Small intestine (tissue), 7 donors: ENCODE data around the gene CREB1. TPM values are rescaled to one million over a fixed set of nuclear protein-coding genes. Genes with fewer than 3 reads are reported as not detected.

ENCODE experiments used
- DNase-seq, 2 donors: peaks; one replicate each; pipeline versions ENCODE4 v3.0.0 to v3.0.0-alpha.2; 2013
- FAIRE-seq: peaks from 2 replicates; lab custom pipeline; 2012; peaks lifted over from hg19 to GRCh38; lab: Jason Lieb, UNC
- H3K27ac ChIP-seq, 3 donors: one replicate each; pipeline ENCODE4 v1.5.1; 2013; ENCODE audit warnings: low read length in 2 of 3, mild to moderate bottlenecking in 2 of 3, control low read depth in 1 of 3, inconsistent platforms in 1 of 3, low read depth in 1 of 3, moderate library complexity in 1 of 3
- H3K27me3 ChIP-seq, 3 donors: one replicate each; pipeline ENCODE4 v1.6.1; 2013; ENCODE audit warnings: low read length in 3 of 3, inconsistent platforms in 1 of 3; ENCODE audit not compliant: control insufficient read depth in 3 of 3, insufficient read depth in 3 of 3
- H3K36me3 ChIP-seq, 3 donors: one replicate each; pipeline ENCODE4 v1.6.1; 2013; ENCODE audit warnings: low read length in 3 of 3, inconsistent platforms in 1 of 3, low read depth in 1 of 3, mild to moderate bottlenecking in 1 of 3, moderate library complexity in 1 of 3; ENCODE audit not compliant: control insufficient read depth in 3 of 3, insufficient read depth in 2 of 3
- H3K4me1 ChIP-seq, 3 donors: one replicate each; pipeline ENCODE4 v1.6.1; 2013; ENCODE audit warnings: low read length in 2 of 3, inconsistent platforms in 1 of 3, low read depth in 1 of 3, mild to moderate bottlenecking in 1 of 3, moderate library complexity in 1 of 3; ENCODE audit not compliant: control insufficient read depth in 3 of 3, insufficient read depth in 2 of 3
- H3K4me3 ChIP-seq, 3 donors: one replicate each; pipeline ENCODE4 v1.5.1; 2013; ENCODE audit warnings: low read length in 3 of 3, control low read depth in 1 of 3, inconsistent platforms in 1 of 3, low read depth in 1 of 3, mild to moderate bottlenecking in 1 of 3, moderate library complexity in 1 of 3
- H3K9me3 ChIP-seq, 2 donors: one replicate each; pipeline ENCODE4 v1.6.1; 2013; ENCODE audit warnings: low read depth in 1 of 2, low read length in 1 of 2; ENCODE audit not compliant: control insufficient read depth in 2 of 2, insufficient read depth in 1 of 2
- WGBS, 3 donors: extraction: QIAGEN DNeasy Blood & Tissue Kit; methylation state at CpG; one replicate each; pipeline ENCODE4 v1.1.7; 2013; 5-methylcytosine and 5-hydroxymethylcytosine counted together
- polyA plus RNA-seq, 4 donors: library from polyadenylated mRNA; stranded (reverse) in 3 of 4; unstranded in 1 of 4; fragments of 200-250 nt in 3 of 4; fragments of 120-200 nt in 1 of 4; gene quantifications; one replicate each; pipeline versions ENCODE4 v1.2.1 to v1.2.3, GENCODE V29; 2013
- donor health status: healthy with polysubstance abuse.
- donor health status: control.
- donor health status: control.
- donor health status: Bipolar disorder and iron deficiency.
- donor health status: healthy.

CREB1 gene
- polyA plus RNA-seq, 4 donors, result 4.1 to 39.1 (median 10.6) TPM

DNA sequence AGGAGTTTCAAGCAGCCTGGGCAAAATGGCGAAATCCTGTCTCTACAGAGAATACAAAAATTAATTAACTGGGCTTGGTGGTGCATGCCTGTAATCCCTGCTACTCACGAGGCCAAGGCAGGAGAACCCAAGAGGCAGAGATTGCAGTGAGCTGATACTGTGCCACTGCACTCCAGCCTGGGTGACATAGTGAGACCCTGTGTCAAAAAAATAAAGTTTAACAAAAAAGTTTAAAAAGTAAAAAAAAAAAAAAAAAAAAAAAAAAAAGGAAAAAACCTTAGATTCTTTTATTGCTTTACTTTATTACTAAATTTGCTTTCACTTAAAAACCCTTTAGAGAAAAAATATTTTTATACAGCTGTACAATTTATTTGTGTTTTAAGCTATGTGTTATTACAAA, 10.7 kb downstream of the CREB1 start:
- 85 to 92% (median 90%) methylated on average over 2 of the region's 2 CpGs for WGBS, 3 donors

DNA sequence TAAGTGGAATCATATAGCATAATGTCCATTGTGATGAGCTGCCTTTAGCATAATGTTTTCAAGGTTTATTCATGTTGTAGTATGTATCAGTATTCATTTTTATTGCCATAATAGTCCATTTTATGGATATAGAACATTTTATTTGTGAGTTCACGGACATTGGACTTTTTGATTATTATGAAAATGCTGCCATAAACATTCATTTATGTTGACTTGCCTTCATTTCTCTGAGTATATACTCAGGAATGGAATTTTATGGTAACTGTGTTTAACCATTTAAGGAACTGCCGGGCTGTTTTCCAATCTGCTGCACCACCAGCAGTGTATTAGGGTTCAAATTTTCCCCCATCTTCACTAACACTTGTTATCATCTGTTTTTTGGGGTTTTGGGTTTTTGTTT, 12.2 kb downstream of the CREB1 start:
- Histone ChIP-seq H3K4me3 (no peak overlapping the region), H3K9me3 (no peaks in the 10 kb centered on the region), H3K36me3 (peaks cover 0 to 5% (median 0%) of the 10 kb centered on the region in 3 donors), H3K4me1 (no peaks in the 10 kb centered on the region), H3K27ac (no peak overlapping the region), H3K27me3 (no peaks in the 10 kb centered on the region)
- FAIRE-seq, result no peak
- 57 to 79% (median 74%) methylated on average over 2 of the region's 2 CpGs for whole genome bisulfite sequencing, 3 donors
- DNase-seq, result no peak

More for the DNA sequence above, 10.7 kb downstream of the CREB1 start:
- Histone ChIP-seq H3K27ac (no peak overlapping the region), H3K4me1 (no peaks in the 10 kb centered on the region), H3K4me3 (no peak overlapping the region), H3K36me3 (peaks cover 0 to 11% (median 0%) of the 10 kb centered on the region in 3 donors), H3K27me3 (no peaks in the 10 kb centered on the region), H3K9me3 (no peaks in the 10 kb centered on the region)
- DNase-seq (no peak), FAIRE-seq (no peak)

DNA sequence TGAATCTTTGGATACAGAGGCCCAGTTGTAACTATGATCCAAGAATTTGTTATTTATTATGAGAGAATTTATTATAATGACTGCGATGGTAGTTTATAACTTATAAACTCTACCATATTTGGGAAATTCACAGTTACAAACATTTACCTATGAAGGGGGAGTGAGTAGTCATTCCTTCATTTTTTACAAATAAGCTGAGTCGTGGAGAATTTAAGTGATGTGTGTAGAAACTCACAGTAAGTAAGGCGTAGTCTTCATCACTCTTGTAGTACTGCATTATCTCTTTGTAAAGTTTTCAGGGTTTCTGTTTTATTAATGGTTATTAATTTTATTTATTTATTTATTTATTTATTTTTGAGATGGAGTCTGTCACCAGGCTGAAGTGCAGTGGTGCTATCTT, 13.5 kb downstream of the CREB1 start:
- no peak overlapping the region for H3K27ac ChIP-seq
- WGBS, 3 donors, result 91 to 96% (median 93%) methylated on average over 3 of the region's 3 CpGs
- FAIRE-seq (no peak), DNase-seq (no peak)
- no peaks in the 10 kb centered on the region for H3K9me3 ChIP-seq
- H3K4me1 ChIP-seq, result no peaks in the 10 kb centered on the region
- no peak overlapping the region for H3K4me3 ChIP-seq
- H3K27me3 ChIP-seq, result no peaks in the 10 kb centered on the region
- peaks cover 0 to 6% (median 0%) of the 10 kb centered on the region in 3 donors for H3K36me3 ChIP-seq

DNA sequence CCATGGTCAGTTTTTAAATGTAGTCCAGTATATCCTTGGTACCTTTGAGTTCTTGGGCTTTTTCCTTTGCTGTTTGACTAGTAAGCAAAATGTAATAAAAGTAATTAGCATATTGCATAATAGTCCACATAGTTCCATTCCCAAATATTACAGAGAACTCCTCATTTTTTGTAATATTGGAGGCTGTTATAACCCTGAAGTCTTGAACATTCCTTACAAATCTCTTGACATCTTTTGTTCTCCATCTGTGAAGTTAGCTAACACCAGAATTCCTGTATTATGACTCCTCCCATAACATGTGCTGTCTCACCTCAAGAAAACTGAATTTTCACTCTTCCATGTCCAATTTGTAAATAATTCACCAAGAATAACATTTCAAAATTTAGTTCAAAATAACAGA, 17.1 kb downstream of the CREB1 start:
- H3K27me3 ChIP-seq, result no peaks in the 10 kb centered on the region
- no peaks in the 10 kb centered on the region for H3K9me3 ChIP-seq
- no peak overlapping the region for H3K4me3 ChIP-seq
- H3K4me1 ChIP-seq, result peaks cover 0 to 3% (median 0%) of the 10 kb centered on the region in 3 donors
- no peak overlapping the region for H3K27ac ChIP-seq
- H3K36me3 ChIP-seq, result peaks cover 0 to 6% (median 0%) of the 10 kb centered on the region in 3 donors
- FAIRE-seq (no peak), DNase-seq (no peak)

DNA sequence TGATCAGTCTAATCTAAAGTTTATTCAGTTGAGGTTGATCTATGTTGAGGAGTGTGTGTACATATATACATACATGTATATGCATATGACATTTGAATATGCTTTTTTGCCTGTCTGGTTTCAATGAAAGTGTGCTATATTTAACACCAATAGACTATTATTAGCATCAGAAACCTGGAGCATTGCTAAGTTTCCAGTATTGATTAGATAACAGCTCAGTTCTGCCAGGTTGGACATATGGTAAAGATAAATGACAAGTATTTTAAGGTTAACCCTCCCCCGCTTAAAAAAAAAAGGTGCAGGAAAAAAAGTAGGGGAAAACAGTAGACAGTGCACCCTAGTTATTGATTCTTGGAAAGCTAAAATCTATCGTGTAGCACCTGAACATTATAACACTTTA, 19.4 kb downstream of the CREB1 start:
- no peak for DNase-seq
- no peaks in the 10 kb centered on the region for H3K27me3 ChIP-seq
- 52 to 78% (median 71%) methylated on average over 2 of the region's 2 CpGs for WGBS, 3 donors
- H3K4me3 ChIP-seq, result no peak overlapping the region
- H3K27ac ChIP-seq, result no peak overlapping the region
- H3K4me1 ChIP-seq, result peaks cover 0 to 3% (median 0%) of the 10 kb centered on the region in 3 donors
- FAIRE-seq, result no peak
- no peaks in the 10 kb centered on the region for H3K9me3 ChIP-seq
- H3K36me3 ChIP-seq, result peaks cover 0 to 11% (median 0%) of the 10 kb centered on the region in 3 donors

DNA sequence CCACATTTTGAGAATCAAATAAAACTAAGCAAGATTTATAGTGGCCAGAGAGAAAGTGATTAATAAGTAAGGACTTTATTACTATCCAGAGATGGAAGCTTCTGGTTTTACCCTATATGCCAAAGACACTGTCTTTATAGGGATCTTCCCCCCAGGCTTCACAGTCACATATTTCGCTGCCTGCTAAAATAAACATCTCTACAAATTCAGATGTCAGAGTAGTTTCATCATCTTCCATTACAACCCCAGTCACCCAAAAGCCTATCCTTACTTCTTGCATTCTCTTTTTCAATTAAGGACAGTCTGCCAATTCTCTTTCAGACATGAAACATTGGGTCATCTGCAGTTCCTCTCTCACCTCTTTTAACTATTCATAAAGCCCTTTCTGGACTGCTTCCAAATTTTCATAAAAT, 28.3 kb downstream of the CREB1 start:
- FAIRE-seq (no peak), DNase-seq (no peak)
- no peak overlapping the region for H3K27ac ChIP-seq
- no peak overlapping the region for H3K4me3 ChIP-seq
- 78 to 100% (median 91%) methylated on average over 1 of the region's 1 CpG for WGBS, 3 donors
- no peaks in the 10 kb centered on the region for H3K9me3 ChIP-seq
- peaks cover 3 to 14% (median 7%) of the 10 kb centered on the region in 3 donors for H3K36me3 ChIP-seq
- no peaks in the 10 kb centered on the region for H3K27me3 ChIP-seq
- no peaks in the 10 kb centered on the region for H3K4me1 ChIP-seq

DNA sequence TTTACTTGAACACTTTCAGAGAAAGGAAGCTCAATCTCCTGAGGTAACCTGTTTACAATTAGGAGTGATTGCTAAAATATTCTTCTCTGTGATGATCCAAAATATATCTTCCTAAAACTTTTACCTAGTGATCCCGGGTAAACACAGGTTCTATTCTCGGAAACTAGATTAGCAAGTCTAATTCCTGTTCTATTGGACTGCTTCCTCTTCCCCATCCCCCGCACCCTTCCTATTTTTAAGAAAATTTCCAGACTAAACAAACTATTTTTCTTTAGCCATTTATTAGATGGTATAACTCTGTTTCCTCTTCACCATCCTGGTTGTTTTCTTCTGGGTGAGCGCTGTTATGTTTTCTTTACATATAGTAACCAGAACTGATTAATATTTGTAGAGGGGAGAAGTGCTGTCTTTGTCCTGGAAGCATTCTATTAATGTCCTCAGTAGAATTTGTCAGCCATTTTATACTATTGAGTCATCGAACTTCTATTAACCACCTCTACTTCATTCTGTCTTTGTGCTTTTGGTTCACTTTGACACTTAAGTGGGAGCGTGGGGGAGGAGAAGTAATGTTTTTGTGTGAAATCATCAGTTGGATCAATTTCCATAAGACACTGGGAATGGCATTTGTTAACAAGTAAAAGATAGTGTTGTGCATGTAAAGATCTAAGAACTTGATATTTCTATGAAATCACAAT, 31.8 kb downstream of the CREB1 start:
- peaks cover 3 to 14% (median 10%) of the 10 kb centered on the region in 3 donors for H3K36me3 ChIP-seq
- no peaks in the 10 kb centered on the region for H3K27me3 ChIP-seq
- no peak for DNase-seq
- no peaks in the 10 kb centered on the region for H3K9me3 ChIP-seq
- no peaks in the 10 kb centered on the region for H3K4me1 ChIP-seq
- H3K27ac ChIP-seq, result no peak overlapping the region
- no peak for FAIRE-seq
- 86 to 92% (median 89%) methylated on average over 6 of the region's 6 CpGs for WGBS, 3 donors
- H3K4me3 ChIP-seq, result no peak overlapping the region

DNA sequence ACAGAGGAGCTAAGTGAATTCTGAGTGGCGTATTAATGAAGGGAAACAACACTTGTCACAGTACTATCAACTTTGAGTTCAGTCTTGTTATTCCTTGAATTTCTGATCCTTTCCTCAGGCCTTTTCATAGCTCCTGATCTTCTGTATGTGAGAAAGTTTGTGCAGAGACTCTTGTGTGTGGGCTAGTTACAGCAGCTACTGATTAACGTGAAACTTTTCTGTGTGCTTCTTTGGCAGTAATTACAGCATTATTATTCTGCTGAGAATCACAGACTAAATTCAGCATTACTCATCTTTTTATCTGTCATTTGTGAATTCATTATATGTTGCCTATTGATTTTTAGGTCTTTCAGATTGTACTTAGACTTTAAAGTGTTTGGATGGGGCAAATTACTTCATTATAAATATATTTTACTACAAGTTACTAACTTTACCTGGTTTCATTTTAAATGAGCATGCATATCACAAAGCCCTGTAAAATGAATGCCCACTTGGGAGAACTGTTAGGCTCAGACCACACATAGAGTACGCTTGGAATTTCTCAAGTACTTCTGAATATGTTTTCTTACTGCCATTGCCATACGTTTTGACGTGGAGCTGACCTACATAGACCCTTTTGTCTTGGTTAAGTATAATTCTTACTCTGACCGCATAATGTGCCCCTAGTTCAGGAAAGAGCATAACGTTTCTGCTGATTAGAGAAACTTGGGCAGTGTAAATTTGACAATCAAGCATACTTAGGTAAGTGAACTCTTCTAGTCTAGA, 36.2 kb downstream of the CREB1 start:
- Histone ChIP-seq H3K36me3 (peaks cover 3 to 8% (median 7%) of the 10 kb centered on the region in 3 donors), H3K27ac (no peak overlapping the region), H3K4me1 (no peaks in the 10 kb centered on the region), H3K27me3 (no peaks in the 10 kb centered on the region), H3K4me3 (no peak overlapping the region), H3K9me3 (no peaks in the 10 kb centered on the region)
- FAIRE-seq, result no peak
- 85 to 91% (median 87%) methylated on average over 7 of the region's 7 CpGs for WGBS, 3 donors
- DNase-seq, result no peak
